Heart right ventricle (tissue), 16 donors: ENCODE data around the gene AFDN. TPM values are rescaled to one million over a fixed set of nuclear protein-coding genes. Genes with fewer than 3 reads are reported as not detected.

Experiments
- ATAC-seq, 8 donors: fragments of 200-7000 bp; cut with Tn5 transposase; one replicate each; pipeline ENCODE4 v1.9.1; 2020; ENCODE audit warnings: mild to moderate bottlenecking in 8 of 8, moderate library complexity in 8 of 8, moderate number of reproducible peaks in 1 of 8
- DNase-seq, 2 donors: peaks; one replicate each; pipeline ENCODE4 v3.0.0-alpha.2; 2020
- H3K27ac ChIP-seq, 10 donors: fragments of 200-600 bp; sonication (generic) in 2 of 10; one replicate each; pipeline versions ENCODE4 v1.5.0 to v1.8.0; 2020 to 2022; ENCODE audit warnings: mild to moderate bottlenecking in 3 of 10
- H3K27me3 ChIP-seq, 7 donors: fragments of 200-600 bp; one replicate each; pipeline ENCODE4 v1.8.0; 2021 to 2022; ENCODE audit warnings: mild to moderate bottlenecking in 2 of 7
- H3K36me3 ChIP-seq, 9 donors: fragments of 200-600 bp; sonication (generic) in 1 of 9; one replicate each; pipeline versions ENCODE4 v1.5.0 to v1.8.0; 2020 to 2022; ENCODE audit warnings: mild to moderate bottlenecking in 2 of 9
- H3K4me1 ChIP-seq, 9 donors: fragments of 200-600 bp; sonication (generic) in 1 of 9; one replicate each; pipeline versions ENCODE4 v1.5.0 to v1.8.0; 2020 to 2022; ENCODE audit warnings: mild to moderate bottlenecking in 4 of 9
- H3K4me3 ChIP-seq, 10 donors: fragments of 200-600 bp; sonication (generic) in 2 of 10; one replicate each; pipeline versions ENCODE4 v1.5.0 to v1.8.0; 2020 to 2022; ENCODE audit warnings: mild to moderate bottlenecking in 7 of 10, moderate library complexity in 2 of 10
- H3K9me3 ChIP-seq, 11 donors: fragments of 200-600 bp in 10 of 11; sonication (generic) in 2 of 11; one replicate each; pipeline versions ENCODE4 v1.5.0 to v1.8.0; 2013 to 2022; ENCODE audit warnings: mild to moderate bottlenecking in 2 of 11, control low read depth in 1 of 11, moderate library complexity in 1 of 11
- CTCF ChIP-seq, 9 donors: fragments of 200-600 bp; sonication (generic) in 2 of 9; IDR thresholded peaks; one replicate each; pipeline versions ENCODE4 v1.5.0 to v1.8.0; 2021 to 2022; ENCODE audit warnings: antibody characterized with exemption in 9 of 9, mild to moderate bottlenecking in 5 of 9, moderate library complexity in 1 of 9
- WGBS, 2 donors: extraction: QIAGEN DNeasy Blood & Tissue Kit; methylation state at CpG; one replicate each; pipeline ENCODE4 v1.1.7; 2013; ENCODE audit warnings: inconsistent platforms in 1 of 2; 5-methylcytosine and 5-hydroxymethylcytosine counted together
- intact Hi-C, 10 donors: fragments of 100-400 bp; cut with DNase I; formaldehyde crosslinking; loops; one replicate each; pipeline versions ENCODE4 v1.11.1 to v1.14.2; 2022
- polyA plus RNA-seq, 2 donors: library from polyadenylated mRNA; stranded (reverse); fragments of 200-250 nt; gene quantifications; one replicate each; pipeline ENCODE4 v1.2.3, GENCODE V29; 2013
- total RNA-seq, 10 donors: library from RNA; stranded (reverse); fragmentation: NEBNext Ultra II Directional in 3 of 10; extraction: Animal tissue kit (Norgen Biotek cat#: 25700) in 3 of 10; gene quantifications; one replicate each; pipeline versions ENCODE4 v1.2.1 to v1.2.4, GENCODE V29; 2021 to 2023
- donor health status: Arrhythmogenic right ventricular cardiomyopathy.
- donor health status: ischemic (EF 13 %, LVEDD 7.1; RV severe dilation, severe dysfunction).
- donor health status: healthy with polysubstance abuse.
- donor health status: DM: no; HTN: yes; CAD: no.
- donor health status: DM: no; HTN: no; CAD: no.
- donor health status: ischemic (EF 25% LVEDD 6.9; RV normal size, moderate dysfunction).
- donor health status: ischemic (EF 25% LVEDD 5.7; RV mildly dilated, moderate dysfunction).
- donor health status: healthy.
- donor health status: DM: yes; HTN: yes; CAD: no.
- donor health status: Ischemic cardiomyopathy.
- donor health status: ischemic (EF 35%, LVEDD 5.7; RV mildly dilated, moderate dysfunction).
- donor health status: nonischemic (EF 11% LVEDD 7.7; RV severe dilation, severe dysfunction).
- donor health status: DM: yes; HTN: yes; CAD: no.
- donor health status: PGD.
- donor health status: ischemic (EF 29% LVEDD 5.4; RV normal size, mild dysfunction).
- donor health status: nonischemic (EF 23%, LVEDD 6.1; RV moderate dilation, normal function).

AFDN gene
- total and polyA plus RNA-seq, 12 donors, result 17.4 to 79.9 (median 58.0) TPM

GRCh38 chr6:167906899-167907298 is 80.2 kb downstream of the AFDN start:
- intact Hi-C loops, result loop anchor here in 8 of 10 donors (2.0 to 10.0 kb wide), 5 partner anchors 145 to 225 kb away; no protein-coding TSS in a partner anchor
- Histone ChIP-seq H3K4me1 (peaks cover 0 to 23% (median 14%) of the 10 kb centered on the region in 9 donors), H3K36me3 (peaks cover 0 to 84% (median 20%) of the 10 kb centered on the region in 9 donors), H3K9me3 (no peaks in the 10 kb centered on the region), H3K27ac (peak overlapping the region in 5 of 10 donors; percentile 1 to 49 (median 32)), H3K27me3 (no peaks in the 10 kb centered on the region), H3K4me3 (peak overlapping the region in 2 of 10 donors; percentile 2)
- peak in 3 of 9 donors; percentile 12 to 20 (median 18) for TF ChIP-seq CTCF (IDR thresholded peaks at IDR 0.05)
- peak; percentile 85 to 99 (median 94) for ATAC-seq
- DNase-seq, result peak; percentile 44 to 49
- WGBS, 2 donors, result 21 to 31% methylated on average over 10 of the region's 10 CpGs

GRCh38 chr6:167907837-167908681 is 81.3 kb downstream of the AFDN start:
- ATAC-seq (peak in 5 of 8 donors; percentile 55 to 85 (median 75)), DNase-seq (peak in 1 of 2 donors; percentile 27)
- Histone ChIP-seq H3K4me1 (peaks cover 0 to 23% (median 14%) of the 10 kb centered on the region in 9 donors), H3K9me3 (no peaks in the 10 kb centered on the region), H3K27me3 (no peaks in the 10 kb centered on the region), H3K27ac (no peak overlapping the region), H3K36me3 (peaks cover 0 to 85% (median 20%) of the 10 kb centered on the region in 9 donors), H3K4me3 (no peak overlapping the region)
- WGBS, 2 donors, result 56 to 84% methylated on average over 7 of the region's 7 CpGs
- TF ChIP-seq CTCF (IDR thresholded peaks at IDR 0.05), result peak in 8 of 9 donors; percentile 33 to 81 (median 67)
- intact Hi-C loops, result loop anchor here in 9 of 10 donors (2.0 to 10.0 kb wide), 6 partner anchors 144 to 225 kb away; no protein-coding TSS in a partner anchor

DNA sequence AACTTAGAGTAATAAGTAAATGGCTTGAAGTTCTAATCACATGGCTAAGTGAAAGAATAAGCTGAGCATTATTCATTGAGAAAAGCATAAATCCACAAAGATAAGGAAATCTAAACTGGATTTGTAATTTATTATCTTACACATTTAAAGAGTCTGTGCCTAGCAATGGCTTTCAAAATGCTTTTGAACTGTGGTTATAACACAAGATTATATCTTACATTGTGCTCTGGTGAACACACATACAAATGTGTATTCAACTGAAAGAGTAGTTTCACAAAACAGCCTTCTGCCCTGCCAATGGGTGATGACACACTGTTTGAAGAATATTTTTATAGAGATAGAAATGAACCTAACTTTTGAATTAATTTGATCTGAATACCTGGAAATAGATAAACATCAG is 83.3 kb downstream of the AFDN start:
- intact Hi-C loops, result loop anchor here in 4 of 10 donors (2.0 to 10.0 kb wide), 5 partner anchors 145 to 445 kb away; no protein-coding TSS in a partner anchor
- Histone ChIP-seq H3K27me3 (no peaks in the 10 kb centered on the region), H3K36me3 (peaks cover 0 to 85% (median 18%) of the 10 kb centered on the region in 9 donors), H3K4me3 (no peak overlapping the region), H3K27ac (no peak overlapping the region), H3K9me3 (no peaks in the 10 kb centered on the region), H3K4me1 (peaks cover 0 to 23% (median 14%) of the 10 kb centered on the region in 9 donors)
- DNase-seq (no peak), ATAC-seq (no peak)
- TF ChIP-seq CTCF (IDR thresholded peaks at IDR 0.05), result no peak

DNA sequence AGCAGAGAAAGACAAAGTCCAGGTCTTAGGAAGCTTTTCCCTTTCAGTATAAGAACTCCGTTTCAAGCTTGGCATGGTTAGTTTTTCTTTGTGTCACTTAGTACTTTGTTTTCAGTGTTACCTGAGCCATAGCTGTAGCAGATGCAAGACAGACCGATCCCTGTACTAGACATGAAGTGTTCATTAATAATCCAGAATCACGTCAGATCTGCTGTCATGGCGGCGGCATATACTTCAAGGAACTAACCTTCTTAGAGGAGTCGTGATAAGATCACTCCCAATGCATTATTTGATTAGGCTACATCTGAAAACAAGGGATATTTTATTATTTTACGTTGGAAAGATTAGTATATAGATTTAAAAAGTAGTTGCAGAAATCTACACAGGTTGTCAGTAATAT is 83.9 kb downstream of the AFDN start:
- Histone ChIP-seq H3K27ac (no peak overlapping the region), H3K4me1 (peaks cover 0 to 23% (median 14%) of the 10 kb centered on the region in 9 donors), H3K36me3 (peaks cover 0 to 85% (median 23%) of the 10 kb centered on the region in 9 donors), H3K27me3 (no peaks in the 10 kb centered on the region), H3K9me3 (no peaks in the 10 kb centered on the region), H3K4me3 (no peak overlapping the region)
- 89 to 92% methylated on average over 7 of the region's 7 CpGs for WGBS, 2 donors
- ATAC-seq, result no peak
- TF ChIP-seq CTCF (IDR thresholded peaks at IDR 0.05), result no peak
- DNase-seq, result no peak
- intact Hi-C loops, result loop anchor here in 4 of 10 donors (2.0 to 10.0 kb wide), 5 partner anchors 144 to 444 kb away; no protein-coding TSS in a partner anchor
